ENCODE data around the gene HDAC4.

The HDAC4 gene

DNA sequence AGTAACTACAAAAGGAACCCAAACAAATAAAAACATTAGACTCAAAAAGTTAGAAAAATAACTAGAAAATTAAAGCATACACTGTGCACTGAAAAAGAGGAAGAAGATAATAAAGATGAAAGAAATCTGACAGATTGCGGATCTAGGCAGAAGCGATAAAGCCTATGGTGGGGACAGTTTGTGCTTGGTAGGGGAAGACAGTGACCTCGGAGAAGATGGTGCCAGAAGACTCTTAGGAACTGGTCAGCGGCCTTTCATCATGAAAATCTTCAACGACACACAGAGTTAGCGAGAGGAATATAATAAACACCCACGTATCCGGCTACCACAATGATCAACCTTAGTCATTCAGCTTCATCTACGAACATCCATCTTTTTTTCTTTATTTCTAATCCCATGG lies 180.5 kb downstream of the HDAC4 start:
- Histone ChIP-seq H3K4me3 (ENCODE audit: low read depth, low read length, poor library complexity, severe bottlenecking) (no peak overlapping the region), H3K27me3 (ENCODE audit: insufficient read depth, low read length) (no peaks in the 10 kb centered on the region), H3K79me2 (ENCODE audit: insufficient read depth, low read length) (no peaks in the 10 kb centered on the region), H4K20me1 (ENCODE audit: insufficient read depth, low read length) (no peaks in the 10 kb centered on the region), H3K9ac (ENCODE audit: low read length) (no peak overlapping the region), H3K4me1 (ENCODE audit: insufficient read depth, low read length, severe bottlenecking) (no peaks in the 10 kb centered on the region), H3K27ac (ENCODE audit: low read depth, low read length, poor library complexity, severe bottlenecking) (no peak overlapping the region), H2AFZ (ENCODE audit: low read length) (no peak overlapping the region), H3K36me3 (ENCODE audit: insufficient read depth, low read length) (no peaks in the 10 kb centered on the region), H3F3A (ENCODE audit: insufficient read depth, low read length) (no peaks in the 10 kb centered on the region), H3K9me2 (ENCODE audit: low read depth, low read length) (no peaks in the 10 kb centered on the region), H3K9me3 (ENCODE audit: low read length) (no peaks in the 10 kb centered on the region), H3K4me2 (ENCODE audit: low read length) (no peak overlapping the region)
- TF ChIP-seq, protein P1, sequence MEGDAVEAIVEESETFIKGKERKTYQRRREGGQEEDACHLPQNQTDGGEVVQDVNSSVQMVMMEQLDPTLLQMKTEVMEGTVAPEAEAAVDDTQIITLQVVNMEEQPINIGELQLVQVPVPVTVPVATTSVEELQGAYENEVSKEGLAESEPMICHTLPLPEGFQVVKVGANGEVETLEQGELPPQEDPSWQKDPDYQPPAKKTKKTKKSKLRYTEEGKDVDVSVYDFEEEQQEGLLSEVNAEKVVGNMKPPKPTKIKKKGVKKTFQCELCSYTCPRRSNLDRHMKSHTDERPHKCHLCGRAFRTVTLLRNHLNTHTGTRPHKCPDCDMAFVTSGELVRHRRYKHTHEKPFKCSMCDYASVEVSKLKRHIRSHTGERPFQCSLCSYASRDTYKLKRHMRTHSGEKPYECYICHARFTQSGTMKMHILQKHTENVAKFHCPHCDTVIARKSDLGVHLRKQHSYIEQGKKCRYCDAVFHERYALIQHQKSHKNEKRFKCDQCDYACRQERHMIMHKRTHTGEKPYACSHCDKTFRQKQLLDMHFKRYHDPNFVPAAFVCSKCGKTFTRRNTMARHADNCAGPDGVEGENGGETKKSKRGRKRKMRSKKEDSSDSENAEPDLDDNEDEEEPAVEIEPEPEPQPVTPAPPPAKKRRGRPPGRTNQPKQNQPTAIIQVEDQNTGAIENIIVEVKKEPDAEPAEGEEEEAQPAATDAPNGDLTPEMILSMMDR (IDR thresholded peaks at IDR 0.05; ENCODE audit: low read length): no peak
- no peak for TF ChIP-seq EZH2 (IDR thresholded peaks at IDR 0.05; ENCODE audit: borderline replicate concordance, low read length)

DNA sequence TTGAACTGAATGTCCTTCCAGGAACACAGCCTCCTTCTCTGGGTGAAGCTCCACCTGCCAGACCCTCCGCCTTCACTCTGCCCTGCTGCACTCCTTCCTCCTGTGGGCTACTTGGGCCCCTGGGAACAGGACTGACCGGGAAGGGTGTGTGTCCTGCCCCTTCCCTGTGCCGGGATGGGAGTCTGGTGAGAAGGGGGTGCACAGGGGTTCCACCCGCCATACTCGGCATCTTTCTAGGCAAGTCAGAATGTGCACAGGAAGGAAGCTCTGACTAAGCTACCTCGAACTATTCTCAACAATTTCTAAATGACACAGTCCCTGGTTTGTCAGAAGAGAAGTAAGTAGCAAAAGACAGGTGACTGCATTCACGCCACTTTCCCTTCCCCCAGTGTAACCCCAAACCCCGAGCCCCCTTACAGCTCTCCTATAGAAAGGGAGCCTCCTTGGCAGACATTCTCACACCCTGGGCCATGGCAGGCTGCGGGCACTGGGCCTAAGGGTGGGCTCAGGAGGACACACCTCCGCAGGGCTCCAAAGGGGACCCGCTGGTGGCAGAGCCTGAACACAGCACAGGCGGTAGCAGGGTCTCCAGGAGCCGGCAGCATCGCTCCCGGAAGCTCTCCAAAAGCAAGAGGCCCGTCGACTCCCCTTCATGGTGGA lies 184.1 kb downstream of the HDAC4 start:
- no peaks in the 10 kb centered on the region for H3K9me3 ChIP-seq (ENCODE audit: low read length)
- H3K36me3 ChIP-seq (ENCODE audit: insufficient read depth, low read length): no peaks in the 10 kb centered on the region
- no peaks in the 10 kb centered on the region for H3K9me2 ChIP-seq (ENCODE audit: low read depth, low read length)
- H4K20me1 ChIP-seq (ENCODE audit: insufficient read depth, low read length): no peaks in the 10 kb centered on the region
- H2AFZ ChIP-seq (ENCODE audit: low read length): no peak overlapping the region
- no peak overlapping the region for H3K4me2 ChIP-seq (ENCODE audit: low read length)
- no peaks in the 10 kb centered on the region for H3K79me2 ChIP-seq (ENCODE audit: insufficient read depth, low read length)
- H3K27me3 ChIP-seq (ENCODE audit: insufficient read depth, low read length): no peaks in the 10 kb centered on the region
- H3K9ac ChIP-seq (ENCODE audit: low read length): no peak overlapping the region
- H3K27ac ChIP-seq (ENCODE audit: low read depth, low read length, poor library complexity, severe bottlenecking): no peak overlapping the region
- no peak overlapping the region for H3K4me3 ChIP-seq (ENCODE audit: low read depth, low read length, poor library complexity, severe bottlenecking)
- no peaks in the 10 kb centered on the region for H3K4me1 ChIP-seq (ENCODE audit: insufficient read depth, low read length, severe bottlenecking)
- TF ChIP-seq, protein P1 (IDR thresholded peaks at IDR 0.05; ENCODE audit: low read length): no peak
- no peak for TF ChIP-seq EZH2 (IDR thresholded peaks at IDR 0.05; ENCODE audit: borderline replicate concordance, low read length)
- no peaks in the 10 kb centered on the region for H3F3A ChIP-seq (ENCODE audit: insufficient read depth, low read length)

DNA sequence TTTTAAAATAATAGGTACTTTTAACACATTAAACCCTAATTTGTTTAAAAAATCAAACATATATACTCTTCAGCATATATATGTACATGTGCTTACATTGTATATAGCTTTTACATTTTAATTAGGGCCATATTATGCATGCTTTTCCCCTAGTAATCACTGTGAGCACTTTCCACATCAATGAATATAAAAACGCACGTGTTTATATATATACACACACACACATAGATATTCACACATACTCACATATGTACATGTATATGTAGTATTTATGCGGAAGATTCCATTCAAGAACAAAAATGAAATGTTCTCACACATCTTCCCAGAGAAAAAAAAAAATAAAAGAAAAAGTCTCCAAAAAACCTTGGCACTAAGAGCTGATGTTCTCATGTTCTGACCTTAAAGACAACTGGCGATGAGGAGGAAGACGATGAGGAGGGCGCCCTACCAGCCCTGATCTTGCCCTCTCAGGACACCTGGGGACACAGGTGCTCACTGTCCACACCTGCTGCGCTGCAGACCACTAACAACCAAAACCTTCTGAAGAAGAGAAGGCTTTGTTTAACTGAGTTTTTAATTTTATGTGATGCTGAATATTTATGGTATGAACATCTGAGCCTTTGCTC lies 184.7 kb downstream of the HDAC4 start:
- no peaks in the 10 kb centered on the region for H3K36me3 ChIP-seq (ENCODE audit: insufficient read depth, low read length)
- H3K27ac ChIP-seq (ENCODE audit: low read depth, low read length, poor library complexity, severe bottlenecking): no peak overlapping the region
- no peaks in the 10 kb centered on the region for H3K4me1 ChIP-seq (ENCODE audit: insufficient read depth, low read length, severe bottlenecking)
- H3K9ac ChIP-seq (ENCODE audit: low read length): no peak overlapping the region
- no peaks in the 10 kb centered on the region for H3K79me2 ChIP-seq (ENCODE audit: insufficient read depth, low read length)
- H3F3A ChIP-seq (ENCODE audit: insufficient read depth, low read length): no peaks in the 10 kb centered on the region
- TF ChIP-seq EZH2 (IDR thresholded peaks at IDR 0.05; ENCODE audit: borderline replicate concordance, low read length): no peak
- TF ChIP-seq, protein P1 (IDR thresholded peaks at IDR 0.05; ENCODE audit: low read length): no peak
- H3K4me2 ChIP-seq (ENCODE audit: low read length): no peak overlapping the region
- H3K9me3 ChIP-seq (ENCODE audit: low read length): no peaks in the 10 kb centered on the region
- H4K20me1 ChIP-seq (ENCODE audit: insufficient read depth, low read length): no peaks in the 10 kb centered on the region
- H3K27me3 ChIP-seq (ENCODE audit: insufficient read depth, low read length): no peaks in the 10 kb centered on the region
- no peaks in the 10 kb centered on the region for H3K9me2 ChIP-seq (ENCODE audit: low read depth, low read length)
- no peak overlapping the region for H2AFZ ChIP-seq (ENCODE audit: low read length)
- H3K4me3 ChIP-seq (ENCODE audit: low read depth, low read length, poor library complexity, severe bottlenecking): no peak overlapping the region
